ENCODE data around the gene KLRK1. TPM values are rescaled to one million over a fixed set of nuclear protein-coding genes. Genes with fewer than 3 reads are reported as not detected.
"Not testable (repeated sequence)": the region's sequence is repeated elsewhere in the genome, so short reads cannot be mapped to it uniquely, and the experiment has no call there.

Gene KLRK1
- total RNA-seq, 6 experiments from 2014 or later = not detected

GRCh38 chr12:10358131-10358530 is 31.7 kb downstream of the KLRK1 start:
- no peak overlapping the region for H3K4me3 Mint-ChIP-seq
- no peak for TF ChIP-seq CTCF (IDR thresholded peaks at IDR 0.05)
- DNase-seq = no peak
- H3K27ac Mint-ChIP-seq = no peak overlapping the region
- H3K4me1 Mint-ChIP-seq (ENCODE audit: low read depth) = peaks cover 13% of the 10 kb centered on the region
- H3K9me3 Mint-ChIP-seq = no peaks in the 10 kb centered on the region
- no peaks in the 10 kb centered on the region for H3K36me3 Mint-ChIP-seq (ENCODE audit: low read depth)
- H3K27me3 Mint-ChIP-seq (ENCODE audit: insufficient read depth) = peaks cover 1% of the 10 kb centered on the region

GRCh38 chr12:10354502-10354901 is 35.3 kb downstream of the KLRK1 start:
- H3K4me3 Mint-ChIP-seq = no peak overlapping the region
- peaks cover 10% of the 10 kb centered on the region for H3K27me3 Mint-ChIP-seq (ENCODE audit: insufficient read depth)
- peak; percentile 48 for DNase-seq
- no peaks in the 10 kb centered on the region for H3K36me3 Mint-ChIP-seq (ENCODE audit: low read depth)
- peaks cover 13% of the 10 kb centered on the region for H3K4me1 Mint-ChIP-seq (ENCODE audit: low read depth)
- H3K27ac Mint-ChIP-seq = no peak overlapping the region
- H3K9me3 Mint-ChIP-seq = peaks cover 8% of the 10 kb centered on the region; the same call in 1 of the 2 replicates
- no peak for TF ChIP-seq CTCF (IDR thresholded peaks at IDR 0.05)

GRCh38 chr12:10354071-10354470 is 35.8 kb downstream of the KLRK1 start:
- TF ChIP-seq CTCF (IDR thresholded peaks at IDR 0.05) = no peak
- no peaks in the 10 kb centered on the region for H3K36me3 Mint-ChIP-seq (ENCODE audit: low read depth)
- peaks cover 10% of the 10 kb centered on the region for H3K27me3 Mint-ChIP-seq (ENCODE audit: insufficient read depth)
- no peak overlapping the region for H3K4me3 Mint-ChIP-seq
- DNase-seq = no peak
- H3K27ac Mint-ChIP-seq = no peak overlapping the region
- H3K9me3 Mint-ChIP-seq = peaks cover 8% of the 10 kb centered on the region; the same call in 1 of the 2 replicates
- peaks cover 12% of the 10 kb centered on the region for H3K4me1 Mint-ChIP-seq (ENCODE audit: low read depth)

- not testable (repeated sequence) for DNase-seq; H3K27me3 Mint-ChIP-seq (ENCODE audit: insufficient read depth); H3K4me1 Mint-ChIP-seq (ENCODE audit: low read depth); H3K9me3 Mint-ChIP-seq; H3K36me3 Mint-ChIP-seq (ENCODE audit: low read depth); H3K4me3 Mint-ChIP-seq; H3K27ac Mint-ChIP-seq
These were observed 38.4 kb downstream of the KLRK1 start for GRCh38 chr12:10351457-10351856.

- H3K9me3 Mint-ChIP-seq = no peaks in the 10 kb centered on the region
- no peak overlapping the region for H3K27ac Mint-ChIP-seq
- H3K36me3 Mint-ChIP-seq (ENCODE audit: low read depth) = 0 out of 2 replicates have a peak, but pooled peaks cover under 1% of the 10 kb centered on the region
- no peak for DNase-seq
- H3K4me1 Mint-ChIP-seq (ENCODE audit: low read depth) = peaks cover 41% of the 10 kb centered on the region
- no peak overlapping the region for H3K4me3 Mint-ChIP-seq
- no peaks in the 10 kb centered on the region; the same call in 1 of the 2 replicates for H3K27me3 Mint-ChIP-seq (ENCODE audit: insufficient read depth)
- no peak for TF ChIP-seq CTCF (IDR thresholded peaks at IDR 0.05)
These were observed 47.8 kb downstream of the KLRK1 start for GRCh38 chr12:10341892-10342509.

- H3K4me3 Mint-ChIP-seq; H3K27ac Mint-ChIP-seq; H3K36me3 Mint-ChIP-seq (ENCODE audit: low read depth); H3K9me3 Mint-ChIP-seq; DNase-seq; H3K27me3 Mint-ChIP-seq (ENCODE audit: insufficient read depth): not testable (repeated sequence)
- peaks cover 45% of the 10 kb centered on the region for H3K4me1 Mint-ChIP-seq (ENCODE audit: low read depth)
These were observed 48.9 kb downstream of the KLRK1 start for GRCh38 chr12:10340946-10341345.
